ENCODE results near the gene CLUH. TPM values are rescaled to one million over a fixed set of nuclear protein-coding genes. Genes with fewer than 3 reads are reported as not detected.

CLUH gene
- total and polyA plus RNA-seq, 2 experiments from 2014 or later, result 45.5 to 50.2 TPM

- Histone ChIP-seq H3K79me2 (no peaks in the 10 kb centered on the region), H4K20me1 (ENCODE audit: insufficient read depth, poor library complexity, severe bottlenecking) (no peaks in the 10 kb centered on the region), H2AFZ (no peak overlapping the region), H3K27me3 (no peaks in the 10 kb centered on the region), H3K36me3 (replicated peaks; ENCODE audit: insufficient read depth, low read depth) (no peaks in the 10 kb centered on the region), H3K9me3 (ENCODE audit: low read depth) (no peaks in the 10 kb centered on the region), H3K4me1 (ENCODE audit: insufficient read depth) (peaks cover 5% of the 10 kb centered on the region), H3K9me2 (replicated peaks; ENCODE audit: insufficient read depth) (no peaks in the 10 kb centered on the region), H3K4me2 (no peak overlapping the region), H3K4me3 (no peak overlapping the region), H3K27ac (no peak overlapping the region)
- 98% methylated on average over 40 of the region's 62 CpGs for WGBS (ENCODE audit: low lambda C conversion rate, missing lambda C conversion rate)
- no peak for TF ChIP-seq EZH2 (IDR thresholded peaks at IDR 0.05; ENCODE audit: borderline replicate concordance)
- no peak for TF ChIP-seq CTCF (IDR thresholded peaks at IDR 0.05; ENCODE audit: poor library complexity)
- TF ChIP-seq EZH2phosphoT487 (IDR thresholded peaks at IDR 0.05; ENCODE audit: low read depth, severe bottlenecking, unreplicated experiment), result no peak
- DNase-seq (ENCODE audit: low spot score), result no peak
These were observed 20.3 kb downstream of the CLUH start for GRCh38 chr17:2691069-2691871.

- Histone ChIP-seq H3K9me2 (replicated peaks; ENCODE audit: insufficient read depth) (no peaks in the 10 kb centered on the region), H3K4me1 (ENCODE audit: insufficient read depth) (peaks cover 5% of the 10 kb centered on the region), H3K36me3 (replicated peaks; ENCODE audit: insufficient read depth, low read depth) (no peaks in the 10 kb centered on the region), H3K4me3 (no peak overlapping the region), H3K27me3 (no peaks in the 10 kb centered on the region), H3K4me2 (no peak overlapping the region), H2AFZ (no peak overlapping the region), H4K20me1 (ENCODE audit: insufficient read depth, poor library complexity, severe bottlenecking) (no peaks in the 10 kb centered on the region), H3K9me3 (ENCODE audit: low read depth) (no peaks in the 10 kb centered on the region), H3K79me2 (no peaks in the 10 kb centered on the region), H3K27ac (no peak overlapping the region)
- WGBS (ENCODE audit: low lambda C conversion rate, missing lambda C conversion rate), result 97% methylated on average over 52 of the region's 55 CpGs
- DNase-seq (ENCODE audit: low spot score), result peak; percentile 6
- TF ChIP-seq EZH2 (IDR thresholded peaks at IDR 0.05; ENCODE audit: borderline replicate concordance) (no peak), EZH2phosphoT487 (IDR thresholded peaks at IDR 0.05; ENCODE audit: low read depth, severe bottlenecking, unreplicated experiment) (no peak), CTCF (IDR thresholded peaks at IDR 0.05; ENCODE audit: poor library complexity) (no peak)
These were observed 21.1 kb downstream of the CLUH start for GRCh38 chr17:2690165-2691068.

- no peak overlapping the region for H3K4me2 ChIP-seq
- TF ChIP-seq CTCF (IDR thresholded peaks at IDR 0.05; ENCODE audit: poor library complexity), result no peak
- no peak for TF ChIP-seq EZH2 (IDR thresholded peaks at IDR 0.05; ENCODE audit: borderline replicate concordance)
- TF ChIP-seq EZH2phosphoT487 (IDR thresholded peaks at IDR 0.05; ENCODE audit: low read depth, severe bottlenecking, unreplicated experiment), result no peak
- H3K4me3 ChIP-seq, result no peak overlapping the region
- DNase-seq (ENCODE audit: low spot score), result peak; percentile 23
- H3K27me3 ChIP-seq, result no peaks in the 10 kb centered on the region
- H3K27ac ChIP-seq, result peak overlapping the region; percentile 52
- H3K9me3 ChIP-seq (ENCODE audit: low read depth), result no peaks in the 10 kb centered on the region
- no peaks in the 10 kb centered on the region for H3K79me2 ChIP-seq
- no peak overlapping the region for H2AFZ ChIP-seq
- H3K36me3 ChIP-seq (replicated peaks; ENCODE audit: insufficient read depth, low read depth), result no peaks in the 10 kb centered on the region
- 81% methylated on average over 34 of the region's 40 CpGs for WGBS (ENCODE audit: low lambda C conversion rate, missing lambda C conversion rate)
- H4K20me1 ChIP-seq (ENCODE audit: insufficient read depth, poor library complexity, severe bottlenecking), result no peaks in the 10 kb centered on the region
- peaks cover 5% of the 10 kb centered on the region for H3K4me1 ChIP-seq (ENCODE audit: insufficient read depth)
- no peaks in the 10 kb centered on the region for H3K9me2 ChIP-seq (replicated peaks; ENCODE audit: insufficient read depth)
These were observed 22.0 kb downstream of the CLUH start for GRCh38 chr17:2689411-2690164.
